Heart right ventricle (tissue), 16 donors: ENCODE results near the gene RALGAPA2. TPM values are rescaled to one million over a fixed set of nuclear protein-coding genes. Genes with fewer than 3 reads are reported as not detected.

Experiments
- ATAC-seq, 8 donors: fragments of 200-7000 bp; cut with Tn5 transposase; one replicate each; pipeline ENCODE4 v1.9.1; 2020; ENCODE audit warnings: mild to moderate bottlenecking in 8 of 8, moderate library complexity in 8 of 8, moderate number of reproducible peaks in 1 of 8
- DNase-seq, 2 donors: peaks; one replicate each; pipeline ENCODE4 v3.0.0-alpha.2; 2020
- H3K27ac ChIP-seq, 10 donors: fragments of 200-600 bp; sonication (generic) in 2 of 10; one replicate each; pipeline versions ENCODE4 v1.5.0 to v1.8.0; 2020 to 2022; ENCODE audit warnings: mild to moderate bottlenecking in 3 of 10
- H3K27me3 ChIP-seq, 7 donors: fragments of 200-600 bp; one replicate each; pipeline ENCODE4 v1.8.0; 2021 to 2022; ENCODE audit warnings: mild to moderate bottlenecking in 2 of 7
- H3K36me3 ChIP-seq, 9 donors: fragments of 200-600 bp; sonication (generic) in 1 of 9; one replicate each; pipeline versions ENCODE4 v1.5.0 to v1.8.0; 2020 to 2022; ENCODE audit warnings: mild to moderate bottlenecking in 2 of 9
- H3K4me1 ChIP-seq, 9 donors: fragments of 200-600 bp; sonication (generic) in 1 of 9; one replicate each; pipeline versions ENCODE4 v1.5.0 to v1.8.0; 2020 to 2022; ENCODE audit warnings: mild to moderate bottlenecking in 4 of 9
- H3K4me3 ChIP-seq, 10 donors: fragments of 200-600 bp; sonication (generic) in 2 of 10; one replicate each; pipeline versions ENCODE4 v1.5.0 to v1.8.0; 2020 to 2022; ENCODE audit warnings: mild to moderate bottlenecking in 7 of 10, moderate library complexity in 2 of 10
- H3K9me3 ChIP-seq, 11 donors: fragments of 200-600 bp in 10 of 11; sonication (generic) in 2 of 11; one replicate each; pipeline versions ENCODE4 v1.5.0 to v1.8.0; 2013 to 2022; ENCODE audit warnings: mild to moderate bottlenecking in 2 of 11, control low read depth in 1 of 11, moderate library complexity in 1 of 11
- WGBS, 2 donors: extraction: QIAGEN DNeasy Blood & Tissue Kit; methylation state at CpG; one replicate each; pipeline ENCODE4 v1.1.7; 2013; ENCODE audit warnings: inconsistent platforms in 1 of 2; 5-methylcytosine and 5-hydroxymethylcytosine counted together
- intact Hi-C, 10 donors: fragments of 100-400 bp; cut with DNase I; formaldehyde crosslinking; loops; one replicate each; pipeline versions ENCODE4 v1.11.1 to v1.14.2; 2022
- polyA plus RNA-seq, 2 donors: library from polyadenylated mRNA; stranded (reverse); fragments of 200-250 nt; gene quantifications; one replicate each; pipeline ENCODE4 v1.2.3, GENCODE V29; 2013
- total RNA-seq, 10 donors: library from RNA; stranded (reverse); fragmentation: NEBNext Ultra II Directional in 3 of 10; extraction: Animal tissue kit (Norgen Biotek cat#: 25700) in 3 of 10; gene quantifications; one replicate each; pipeline versions ENCODE4 v1.2.1 to v1.2.4, GENCODE V29; 2021 to 2023
- TF ChIP-seq, protein P1 (sequence below), 9 donors: fragments of 200-600 bp; sonication (generic) in 2 of 9; IDR thresholded peaks; one replicate each; pipeline versions ENCODE4 v1.5.0 to v1.8.0; 2021 to 2022; ENCODE audit warnings: antibody characterized with exemption in 9 of 9, mild to moderate bottlenecking in 5 of 9, moderate library complexity in 1 of 9
- donor health status: Arrhythmogenic right ventricular cardiomyopathy.
- donor health status: ischemic (EF 13 %, LVEDD 7.1; RV severe dilation, severe dysfunction).
- donor health status: healthy with polysubstance abuse.
- donor health status: DM: no; HTN: yes; CAD: no.
- donor health status: DM: no; HTN: no; CAD: no.
- donor health status: ischemic (EF 25% LVEDD 6.9; RV normal size, moderate dysfunction).
- donor health status: ischemic (EF 25% LVEDD 5.7; RV mildly dilated, moderate dysfunction).
- donor health status: healthy.
- donor health status: DM: yes; HTN: yes; CAD: no.
- donor health status: Ischemic cardiomyopathy.
- donor health status: ischemic (EF 35%, LVEDD 5.7; RV mildly dilated, moderate dysfunction).
- donor health status: nonischemic (EF 11% LVEDD 7.7; RV severe dilation, severe dysfunction).
- donor health status: DM: yes; HTN: yes; CAD: no.
- donor health status: PGD.
- donor health status: ischemic (EF 29% LVEDD 5.4; RV normal size, mild dysfunction).
- donor health status: nonischemic (EF 23%, LVEDD 6.1; RV moderate dilation, normal function).

RALGAPA2 gene
- total and polyA plus RNA-seq, 12 donors = 4.1 to 26.8 (median 18.2) TPM

DNA sequence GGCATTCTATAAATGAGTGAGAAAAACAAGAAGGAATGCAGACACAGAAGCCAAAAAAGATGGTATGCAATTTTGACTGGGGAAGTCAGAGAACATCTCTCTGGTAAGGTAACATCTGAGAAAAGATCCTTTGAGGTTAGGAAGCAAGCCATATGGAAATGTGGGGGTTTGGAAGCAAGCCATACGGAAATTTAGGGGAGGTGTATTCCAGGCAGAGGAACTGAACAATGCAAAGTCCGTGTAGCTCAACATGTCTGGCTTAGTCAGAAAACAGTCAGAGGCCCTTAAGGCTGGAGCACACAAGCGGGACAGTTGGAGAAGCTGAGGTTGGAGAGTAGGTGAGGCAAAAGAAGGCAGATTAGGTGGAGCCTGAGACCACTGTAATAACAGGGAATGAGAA is 35.3 kb downstream of the RALGAPA2 start:
- H3K27ac ChIP-seq = no peak overlapping the region
- WGBS, 2 donors = 83 to 86% methylated on average over 3 of the region's 3 CpGs
- H3K9me3 ChIP-seq = no peaks in the 10 kb centered on the region
- peaks cover 0 to 18% (median 11%) of the 10 kb centered on the region in 9 donors for H3K4me1 ChIP-seq
- H3K36me3 ChIP-seq = peaks cover 0 to 27% (median 0%) of the 10 kb centered on the region in 9 donors
- H3K4me3 ChIP-seq = no peak overlapping the region
- H3K27me3 ChIP-seq = no peaks in the 10 kb centered on the region
- no peak for ATAC-seq
- no peak for DNase-seq
- TF ChIP-seq, protein P1, sequence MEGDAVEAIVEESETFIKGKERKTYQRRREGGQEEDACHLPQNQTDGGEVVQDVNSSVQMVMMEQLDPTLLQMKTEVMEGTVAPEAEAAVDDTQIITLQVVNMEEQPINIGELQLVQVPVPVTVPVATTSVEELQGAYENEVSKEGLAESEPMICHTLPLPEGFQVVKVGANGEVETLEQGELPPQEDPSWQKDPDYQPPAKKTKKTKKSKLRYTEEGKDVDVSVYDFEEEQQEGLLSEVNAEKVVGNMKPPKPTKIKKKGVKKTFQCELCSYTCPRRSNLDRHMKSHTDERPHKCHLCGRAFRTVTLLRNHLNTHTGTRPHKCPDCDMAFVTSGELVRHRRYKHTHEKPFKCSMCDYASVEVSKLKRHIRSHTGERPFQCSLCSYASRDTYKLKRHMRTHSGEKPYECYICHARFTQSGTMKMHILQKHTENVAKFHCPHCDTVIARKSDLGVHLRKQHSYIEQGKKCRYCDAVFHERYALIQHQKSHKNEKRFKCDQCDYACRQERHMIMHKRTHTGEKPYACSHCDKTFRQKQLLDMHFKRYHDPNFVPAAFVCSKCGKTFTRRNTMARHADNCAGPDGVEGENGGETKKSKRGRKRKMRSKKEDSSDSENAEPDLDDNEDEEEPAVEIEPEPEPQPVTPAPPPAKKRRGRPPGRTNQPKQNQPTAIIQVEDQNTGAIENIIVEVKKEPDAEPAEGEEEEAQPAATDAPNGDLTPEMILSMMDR (IDR thresholded peaks at IDR 0.05) = no peak
- intact Hi-C loops = no loop called here

DNA sequence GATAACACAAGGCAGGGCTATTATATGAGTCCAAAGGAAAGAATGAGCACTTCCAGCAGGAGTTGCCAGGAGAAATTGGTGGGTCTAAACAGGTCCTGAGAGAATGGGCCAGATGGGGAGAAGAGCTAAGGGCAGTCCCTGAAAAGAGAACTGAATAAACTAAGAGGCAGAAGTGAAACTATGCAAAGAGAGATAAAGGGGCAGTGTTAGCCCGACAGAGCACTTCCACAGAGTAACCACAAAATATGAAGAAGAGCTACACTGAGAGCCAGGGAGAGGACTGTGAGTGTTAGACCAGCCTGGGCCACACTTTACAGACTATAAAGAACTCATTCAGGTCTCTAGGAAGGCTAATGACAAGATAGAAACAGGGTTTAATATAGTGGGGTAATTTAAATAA is 43.8 kb downstream of the RALGAPA2 start:
- DNase-seq (no peak), ATAC-seq (peak in 4 of 8 donors; percentile 36 to 61 (median 48))
- H3K9me3 ChIP-seq = no peaks in the 10 kb centered on the region
- no peak overlapping the region for H3K27ac ChIP-seq
- WGBS, 2 donors = 24 to 33% methylated on average over 1 of the region's 1 CpG
- TF ChIP-seq, protein P1 (IDR thresholded peaks at IDR 0.05) = no peak
- no peaks in the 10 kb centered on the region for H3K27me3 ChIP-seq
- peaks cover 0 to 39% (median 24%) of the 10 kb centered on the region in 9 donors for H3K4me1 ChIP-seq
- H3K4me3 ChIP-seq = no peak overlapping the region
- peaks cover 0 to 9% (median 0%) of the 10 kb centered on the region in 9 donors for H3K36me3 ChIP-seq
- intact Hi-C loops = loop anchor here in 2 of 10 donors (5.0 kb wide), 2 partner anchors 44 to 154 kb away; partner anchors contain the start of gene RALGAPA2 (in 1 of the 2)

DNA sequence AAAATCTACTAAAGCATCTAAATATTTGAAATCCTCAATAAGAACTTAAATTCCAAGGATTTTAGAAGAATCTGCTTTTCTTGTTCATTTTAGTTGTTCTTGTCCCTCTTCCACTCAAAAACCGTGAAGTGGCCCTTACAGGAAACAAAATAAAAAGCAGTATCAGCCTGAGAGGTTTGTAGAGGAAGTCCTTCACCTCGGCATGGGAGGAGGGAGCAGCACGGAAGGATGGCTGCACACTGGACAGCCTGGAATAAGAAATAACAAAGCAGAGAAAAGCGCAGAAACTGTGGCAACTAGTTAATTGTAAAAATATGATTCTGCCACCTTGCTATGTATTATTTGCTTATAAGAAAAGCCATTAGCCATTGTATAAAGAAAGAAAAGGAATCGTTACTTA is 46.1 kb downstream of the RALGAPA2 start:
- peaks cover 0 to 9% (median 0%) of the 10 kb centered on the region in 9 donors for H3K36me3 ChIP-seq
- TF ChIP-seq, protein P1 (IDR thresholded peaks at IDR 0.05) = no peak
- intact Hi-C loops = loop anchor here in 3 of 10 donors (1.0 to 5.0 kb wide), 3 partner anchors 46 to 158 kb away; partner anchors contain the start of gene RALGAPA2 (in 1 of the 3)
- no peak overlapping the region for H3K4me3 ChIP-seq
- no peaks in the 10 kb centered on the region for H3K9me3 ChIP-seq
- no peak overlapping the region for H3K27ac ChIP-seq
- H3K4me1 ChIP-seq = peaks cover 0 to 39% (median 24%) of the 10 kb centered on the region in 9 donors
- ATAC-seq (peak in 1 of 8 donors; percentile 31), DNase-seq (no peak)
- WGBS, 2 donors = 54 to 61% methylated on average over 5 of the region's 5 CpGs
- H3K27me3 ChIP-seq = no peaks in the 10 kb centered on the region

DNA sequence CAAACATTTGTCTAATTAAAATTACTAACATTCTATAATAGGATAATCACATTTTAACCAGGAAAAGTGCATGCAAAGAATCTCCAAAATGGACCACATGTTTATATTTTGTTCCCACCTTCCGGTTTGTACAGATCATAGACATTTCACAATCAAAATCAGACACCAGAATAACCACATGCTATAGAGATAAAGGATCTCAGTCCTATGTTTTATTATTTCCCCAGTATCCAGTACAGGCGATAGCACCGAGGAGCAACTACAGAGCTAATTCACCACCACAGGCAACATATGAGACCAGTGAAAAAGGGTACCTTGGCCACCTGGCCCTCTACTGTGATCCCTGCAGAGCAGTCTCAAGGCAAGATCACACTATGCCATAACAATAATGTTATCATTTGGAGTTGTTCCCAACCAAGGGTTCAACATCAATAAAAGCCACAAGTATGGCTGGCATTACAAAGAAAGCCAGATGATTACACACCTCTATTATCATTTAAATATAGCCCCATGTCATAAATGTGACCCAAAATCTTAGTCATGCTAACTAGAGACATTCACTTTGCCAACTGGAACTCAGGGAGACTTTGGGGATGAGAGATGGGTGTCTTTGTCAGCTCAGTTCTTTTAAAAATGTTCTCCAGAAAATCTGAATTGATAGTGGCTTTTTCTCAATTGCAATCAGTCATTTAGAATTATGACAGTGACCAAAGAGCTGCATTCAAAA is 46.7 kb downstream of the RALGAPA2 start:
- TF ChIP-seq, protein P1 (IDR thresholded peaks at IDR 0.05) = no peak
- no peak overlapping the region for H3K27ac ChIP-seq
- H3K4me3 ChIP-seq = no peak overlapping the region
- H3K4me1 ChIP-seq = peaks cover 0 to 39% (median 24%) of the 10 kb centered on the region in 9 donors
- WGBS, 2 donors = 79 to 85% methylated on average over 3 of the region's 3 CpGs
- intact Hi-C loops = loop anchor here in 9 of 10 donors (1.0 to 5.0 kb wide), 6 partner anchors 47 to 161 kb away; partner anchors contain the start of gene RALGAPA2 (in 1 of the 9)
- peaks cover 0 to 9% (median 0%) of the 10 kb centered on the region in 9 donors for H3K36me3 ChIP-seq
- no peaks in the 10 kb centered on the region for H3K27me3 ChIP-seq
- DNase-seq (no peak), ATAC-seq (peak in 1 of 8 donors; percentile 49)
- H3K9me3 ChIP-seq = no peaks in the 10 kb centered on the region
